Measurements from ENCODE around the gene FKBP5. TPM values are rescaled to one million over a fixed set of nuclear protein-coding genes. Genes with fewer than 3 reads are reported as not detected.

The FKBP5 gene
- total and polyA plus RNA-seq, 9 of the 15 experiments (the other 6 are each of a cell fraction or from before 2014, with no cell fraction given): 32.7 to 151 (median 75.0) TPM

DNA sequence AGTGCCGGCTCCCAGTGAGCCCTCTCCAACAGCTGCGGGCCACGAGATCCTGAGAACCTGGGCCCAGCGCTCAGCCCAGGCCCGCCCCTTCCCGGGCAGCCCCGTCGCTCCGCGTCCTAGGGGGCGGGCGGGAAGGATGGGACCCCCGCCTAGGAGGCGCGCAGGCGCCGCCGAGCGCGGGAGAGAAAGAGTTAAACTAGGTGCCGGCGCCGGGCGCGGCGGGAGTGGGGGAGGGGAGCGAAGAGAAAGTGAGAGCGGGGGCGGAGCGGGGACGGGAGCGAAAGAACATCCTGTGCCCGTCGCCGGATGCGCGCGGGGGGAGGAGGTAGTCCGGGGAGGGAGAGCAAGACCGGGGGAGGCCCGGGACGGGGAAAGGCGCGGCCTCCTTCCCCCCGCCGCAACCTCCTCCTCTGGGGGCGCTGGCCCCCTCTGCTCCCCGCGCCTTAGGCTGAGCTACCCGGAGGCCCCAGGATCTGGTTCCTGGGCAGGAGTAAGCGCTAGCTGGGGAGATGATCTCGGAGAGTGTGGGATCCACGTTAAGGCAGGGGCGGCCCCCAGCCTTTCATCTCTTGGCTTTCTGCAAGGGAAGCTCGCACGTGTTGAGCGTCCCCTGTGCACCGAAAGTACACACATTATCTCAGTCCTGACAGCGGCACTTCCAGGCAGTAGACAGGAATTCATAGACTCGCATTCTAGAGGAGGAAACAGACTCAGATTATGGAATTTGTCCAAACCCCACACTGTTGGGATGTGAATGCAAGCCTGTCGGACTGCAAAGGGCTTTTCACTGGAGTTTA, 43.2 kb upstream of the FKBP5 start (continued):
- TF ChIP-seq, protein P1, sequence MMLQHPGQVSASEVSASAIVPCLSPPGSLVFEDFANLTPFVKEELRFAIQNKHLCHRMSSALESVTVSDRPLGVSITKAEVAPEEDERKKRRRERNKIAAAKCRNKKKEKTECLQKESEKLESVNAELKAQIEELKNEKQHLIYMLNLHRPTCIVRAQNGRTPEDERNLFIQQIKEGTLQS (IDR thresholded peaks at IDR 0.05): 0 out of 2 replicates have a peak, but pooled peaks have one; percentile 19
- TF ChIP-seq, protein P1 (CRISPR knock-in tag; conservative IDR thresholded peaks at IDR 0.05): no peak
- TF ChIP-seq TCF3 (CRISPR knock-in tag; IDR thresholded peaks at IDR 0.05) (no peak), C11orf30 (IDR thresholded peaks at IDR 0.05; ENCODE audit: low read depth) (no peak), ZKSCAN3 (CRISPR knock-in tag; IDR thresholded peaks at IDR 0.05) (no peak), BRCA1 (IDR thresholded peaks at IDR 0.05) (no peak), BRCA1 (CRISPR knock-in tag; IDR thresholded peaks at IDR 0.05) (0 out of 2 replicates have a peak, but pooled peaks have one; percentile 79), ZBTB1 (CRISPR knock-in tag; IDR thresholded peaks at IDR 0.05; ENCODE audit: borderline replicate concordance, low read depth) (peak; percentile 81), LEF1 (IDR thresholded peaks at IDR 0.05) (peak; percentile 95), FOSL1 (tag; conservative IDR thresholded peaks at IDR 0.05) (peak; percentile 56), ZNF551 (CRISPR knock-in tag; IDR thresholded peaks at IDR 0.05) (no peak), ZNF23 (CRISPR knock-in tag; IDR thresholded peaks at IDR 0.05) (no peak), MAFF (IDR thresholded peaks at IDR 0.05; ENCODE audit: low read length) (no peak), BRD4 (IDR thresholded peaks at IDR 0.05) (peak; percentile 45; the same call in 1 of the 2 replicates), HDAC1 (IDR thresholded peaks at IDR 0.05) (peak in 1 of 2 experiments; percentile 90; a peak in 2 of 4 replicates), LCOR (CRISPR knock-in tag; IDR thresholded peaks at IDR 0.05) (peak; percentile 51; the same call in 1 of the 2 replicates), ZNF263 (CRISPR knock-in tag; IDR thresholded peaks at IDR 0.05; ENCODE audit: borderline replicate concordance) (peak; percentile 79), ARNT (IDR thresholded peaks at IDR 0.05) (peak in 1 of 2 experiments; percentile 21; a peak in 1 of 4 replicates)
- TF ChIP-seq, protein P2, sequence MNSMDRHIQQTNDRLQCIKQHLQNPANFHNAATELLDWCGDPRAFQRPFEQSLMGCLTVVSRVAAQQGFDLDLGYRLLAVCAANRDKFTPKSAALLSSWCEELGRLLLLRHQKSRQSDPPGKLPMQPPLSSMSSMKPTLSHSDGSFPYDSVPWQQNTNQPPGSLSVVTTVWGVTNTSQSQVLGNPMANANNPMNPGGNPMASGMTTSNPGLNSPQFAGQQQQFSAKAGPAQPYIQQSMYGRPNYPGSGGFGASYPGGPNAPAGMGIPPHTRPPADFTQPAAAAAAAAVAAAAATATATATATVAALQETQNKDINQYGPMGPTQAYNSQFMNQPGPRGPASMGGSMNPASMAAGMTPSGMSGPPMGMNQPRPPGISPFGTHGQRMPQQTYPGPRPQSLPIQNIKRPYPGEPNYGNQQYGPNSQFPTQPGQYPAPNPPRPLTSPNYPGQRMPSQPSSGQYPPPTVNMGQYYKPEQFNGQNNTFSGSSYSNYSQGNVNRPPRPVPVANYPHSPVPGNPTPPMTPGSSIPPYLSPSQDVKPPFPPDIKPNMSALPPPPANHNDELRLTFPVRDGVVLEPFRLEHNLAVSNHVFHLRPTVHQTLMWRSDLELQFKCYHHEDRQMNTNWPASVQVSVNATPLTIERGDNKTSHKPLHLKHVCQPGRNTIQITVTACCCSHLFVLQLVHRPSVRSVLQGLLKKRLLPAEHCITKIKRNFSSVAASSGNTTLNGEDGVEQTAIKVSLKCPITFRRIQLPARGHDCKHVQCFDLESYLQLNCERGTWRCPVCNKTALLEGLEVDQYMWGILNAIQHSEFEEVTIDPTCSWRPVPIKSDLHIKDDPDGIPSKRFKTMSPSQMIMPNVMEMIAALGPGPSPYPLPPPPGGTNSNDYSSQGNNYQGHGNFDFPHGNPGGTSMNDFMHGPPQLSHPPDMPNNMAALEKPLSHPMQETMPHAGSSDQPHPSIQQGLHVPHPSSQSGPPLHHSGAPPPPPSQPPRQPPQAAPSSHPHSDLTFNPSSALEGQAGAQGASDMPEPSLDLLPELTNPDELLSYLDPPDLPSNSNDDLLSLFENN (IDR thresholded peaks at IDR 0.05; ENCODE audit: low read depth in 2 of 2, low read length in 2 of 2): peak in 1 of 2 experiments; percentile 58; a peak in 1 of 4 replicates
- TF ChIP-seq, protein P3, sequence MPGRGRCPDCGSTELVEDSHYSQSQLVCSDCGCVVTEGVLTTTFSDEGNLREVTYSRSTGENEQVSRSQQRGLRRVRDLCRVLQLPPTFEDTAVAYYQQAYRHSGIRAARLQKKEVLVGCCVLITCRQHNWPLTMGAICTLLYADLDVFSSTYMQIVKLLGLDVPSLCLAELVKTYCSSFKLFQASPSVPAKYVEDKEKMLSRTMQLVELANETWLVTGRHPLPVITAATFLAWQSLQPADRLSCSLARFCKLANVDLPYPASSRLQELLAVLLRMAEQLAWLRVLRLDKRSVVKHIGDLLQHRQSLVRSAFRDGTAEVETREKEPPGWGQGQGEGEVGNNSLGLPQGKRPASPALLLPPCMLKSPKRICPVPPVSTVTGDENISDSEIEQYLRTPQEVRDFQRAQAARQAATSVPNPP (IDR thresholded peaks at IDR 0.05; ENCODE audit: borderline replicate concordance, insufficient read depth, insufficient read length): no peak
- TF ChIP-seq, protein P4, sequence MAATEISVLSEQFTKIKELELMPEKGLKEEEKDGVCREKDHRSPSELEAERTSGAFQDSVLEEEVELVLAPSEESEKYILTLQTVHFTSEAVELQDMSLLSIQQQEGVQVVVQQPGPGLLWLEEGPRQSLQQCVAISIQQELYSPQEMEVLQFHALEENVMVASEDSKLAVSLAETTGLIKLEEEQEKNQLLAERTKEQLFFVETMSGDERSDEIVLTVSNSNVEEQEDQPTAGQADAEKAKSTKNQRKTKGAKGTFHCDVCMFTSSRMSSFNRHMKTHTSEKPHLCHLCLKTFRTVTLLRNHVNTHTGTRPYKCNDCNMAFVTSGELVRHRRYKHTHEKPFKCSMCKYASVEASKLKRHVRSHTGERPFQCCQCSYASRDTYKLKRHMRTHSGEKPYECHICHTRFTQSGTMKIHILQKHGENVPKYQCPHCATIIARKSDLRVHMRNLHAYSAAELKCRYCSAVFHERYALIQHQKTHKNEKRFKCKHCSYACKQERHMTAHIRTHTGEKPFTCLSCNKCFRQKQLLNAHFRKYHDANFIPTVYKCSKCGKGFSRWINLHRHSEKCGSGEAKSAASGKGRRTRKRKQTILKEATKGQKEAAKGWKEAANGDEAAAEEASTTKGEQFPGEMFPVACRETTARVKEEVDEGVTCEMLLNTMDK (IDR thresholded peaks at IDR 0.05; ENCODE audit: borderline replicate concordance, insufficient read depth, low read depth, low read length, poor library complexity, severe bottlenecking): no peak
